Measurements from ENCODE around the gene GNAT1. TPM values are rescaled to one million over a fixed set of nuclear protein-coding genes. Genes with fewer than 3 reads are reported as not detected.

GNAT1 gene
- total and polyA plus RNA-seq, 8 donors, result not detected

DNA sequence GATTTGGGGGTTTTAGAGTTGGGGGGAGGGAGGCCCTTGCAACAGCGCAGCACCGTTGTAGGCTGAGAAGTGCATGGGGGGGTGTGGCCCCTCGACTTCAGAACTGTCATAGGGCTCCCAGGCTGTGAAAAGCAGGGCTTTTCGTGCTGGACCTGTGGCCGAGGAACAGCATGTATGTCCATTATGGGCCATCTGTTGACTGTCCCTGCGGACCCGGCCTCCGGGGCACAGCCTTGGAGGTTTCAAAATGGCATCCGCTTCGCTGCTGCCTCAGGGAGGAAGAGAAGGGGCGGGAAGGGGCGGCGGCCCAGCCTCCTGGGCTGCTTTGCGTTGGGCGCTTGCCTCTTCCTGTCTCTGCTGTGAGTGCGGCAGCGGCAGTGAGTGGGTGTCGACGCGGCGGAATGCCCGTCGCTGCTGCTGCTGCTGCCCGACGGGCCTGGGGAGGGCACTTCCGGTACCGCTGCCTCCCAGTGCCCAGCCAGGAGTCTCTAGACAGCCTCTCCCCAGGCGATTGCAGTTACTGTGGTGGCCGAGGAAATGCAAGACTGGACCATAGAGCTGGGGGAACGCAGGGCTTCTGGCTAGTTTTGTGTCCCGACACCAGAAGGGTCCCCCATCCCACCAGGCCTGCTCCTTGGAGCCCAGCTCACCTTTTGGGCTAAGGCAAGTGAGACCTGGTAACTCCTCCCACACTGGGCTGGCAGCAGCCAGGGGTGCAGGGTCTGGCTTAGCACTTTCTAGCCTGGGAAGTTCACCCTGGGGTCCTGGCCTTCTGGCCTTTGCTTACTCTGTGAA, 46.5 kb downstream of the GNAT1 start:
- Histone ChIP-seq H3K27ac (peak overlapping the region; percentile 14 to 84 (median 80)), H3K36me3 (no peaks in the 10 kb centered on the region), H3K4me3 (peak overlapping the region; percentile 51 to 78 (median 74)), H3K27me3 (no peaks in the 10 kb centered on the region), H3K9me3 (no peaks in the 10 kb centered on the region), H3K4me1 (peaks cover 3 to 20% (median 12%) of the 10 kb centered on the region in 3 donors)
- ATAC-seq, result peak in 3 of 4 donors; percentile 15 to 47 (median 24)
- 26 to 28% methylated on average over 31 of the region's 31 CpGs for WGBS, 2 donors
- intact Hi-C loops (cut with DNase I), result no loop called here
- FAIRE-seq, result no peak
- TF ChIP-seq, protein P1, sequence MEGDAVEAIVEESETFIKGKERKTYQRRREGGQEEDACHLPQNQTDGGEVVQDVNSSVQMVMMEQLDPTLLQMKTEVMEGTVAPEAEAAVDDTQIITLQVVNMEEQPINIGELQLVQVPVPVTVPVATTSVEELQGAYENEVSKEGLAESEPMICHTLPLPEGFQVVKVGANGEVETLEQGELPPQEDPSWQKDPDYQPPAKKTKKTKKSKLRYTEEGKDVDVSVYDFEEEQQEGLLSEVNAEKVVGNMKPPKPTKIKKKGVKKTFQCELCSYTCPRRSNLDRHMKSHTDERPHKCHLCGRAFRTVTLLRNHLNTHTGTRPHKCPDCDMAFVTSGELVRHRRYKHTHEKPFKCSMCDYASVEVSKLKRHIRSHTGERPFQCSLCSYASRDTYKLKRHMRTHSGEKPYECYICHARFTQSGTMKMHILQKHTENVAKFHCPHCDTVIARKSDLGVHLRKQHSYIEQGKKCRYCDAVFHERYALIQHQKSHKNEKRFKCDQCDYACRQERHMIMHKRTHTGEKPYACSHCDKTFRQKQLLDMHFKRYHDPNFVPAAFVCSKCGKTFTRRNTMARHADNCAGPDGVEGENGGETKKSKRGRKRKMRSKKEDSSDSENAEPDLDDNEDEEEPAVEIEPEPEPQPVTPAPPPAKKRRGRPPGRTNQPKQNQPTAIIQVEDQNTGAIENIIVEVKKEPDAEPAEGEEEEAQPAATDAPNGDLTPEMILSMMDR (IDR thresholded peaks at IDR 0.05), result no peak
- DNase-seq, result peak; percentile 53 to 87 (median 72)

DNA sequence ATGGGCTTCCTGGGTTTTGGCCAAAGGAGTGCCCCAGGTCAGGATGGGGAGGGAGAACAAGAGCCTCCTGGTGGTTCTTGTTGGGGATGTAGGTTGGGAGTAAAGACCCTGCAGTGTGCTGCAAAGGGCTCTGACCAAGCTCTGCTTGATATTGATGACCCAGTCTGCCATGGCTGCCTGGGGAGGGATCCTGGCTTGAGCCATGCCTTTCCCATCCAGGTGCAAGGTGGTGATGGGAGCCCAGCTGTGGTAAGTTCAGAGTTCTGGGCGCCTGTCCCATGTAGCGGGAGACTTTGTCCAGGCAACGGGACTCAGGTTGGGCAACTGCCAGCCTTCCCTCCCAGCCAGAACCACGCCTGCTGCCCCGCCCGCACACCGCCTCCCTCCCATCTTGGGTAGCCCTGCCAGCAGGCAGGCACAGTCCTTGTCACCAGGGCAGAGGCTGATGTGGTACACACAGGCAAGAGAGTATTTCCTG, 47.2 kb downstream of the GNAT1 start:
- ATAC-seq (peak; percentile 56 to 69 (median 62)), FAIRE-seq (no peak), DNase-seq (peak; percentile 90 to 99 (median 96))
- TF ChIP-seq, protein P1 (IDR thresholded peaks at IDR 0.05), result no peak
- H3K27ac ChIP-seq, result peak overlapping the region; percentile 14 to 84 (median 80)
- no peaks in the 10 kb centered on the region for H3K36me3 ChIP-seq
- peaks cover 3 to 20% (median 12%) of the 10 kb centered on the region in 3 donors for H3K4me1 ChIP-seq
- intact Hi-C loops (cut with DNase I), result no loop called here
- H3K27me3 ChIP-seq, result no peaks in the 10 kb centered on the region
- 5% methylated on average over 7 of the region's 7 CpGs for WGBS, 2 donors
- H3K4me3 ChIP-seq, result peak overlapping the region in 3 of 4 donors; percentile 51 to 78 (median 71)
- no peaks in the 10 kb centered on the region for H3K9me3 ChIP-seq

GRCh38 chr3:50239649-50240048, 48.2 kb downstream of the GNAT1 start:
- ATAC-seq (no peak), DNase-seq (no peak), FAIRE-seq (no peak)
- intact Hi-C loops (cut with DNase I), result no loop called here
- 65 to 70% methylated on average over 4 of the region's 4 CpGs for WGBS, 2 donors
- TF ChIP-seq, protein P1 (IDR thresholded peaks at IDR 0.05), result no peak
- H3K4me3 ChIP-seq, result no peak overlapping the region
- H3K4me1 ChIP-seq, result peaks cover 3 to 24% (median 12%) of the 10 kb centered on the region in 3 donors
- H3K27me3 ChIP-seq, result no peaks in the 10 kb centered on the region
- no peak overlapping the region for H3K27ac ChIP-seq
- H3K9me3 ChIP-seq, result no peaks in the 10 kb centered on the region
- no peaks in the 10 kb centered on the region for H3K36me3 ChIP-seq

GRCh38 chr3:50241163-50241562, 49.8 kb downstream of the GNAT1 start:
- H3K4me1 ChIP-seq, result peaks cover 8 to 35% (median 12%) of the 10 kb centered on the region in 3 donors
- H3K27ac ChIP-seq, result peak overlapping the region in 2 of 4 donors; percentile 18 to 81
- H3K27me3 ChIP-seq, result no peaks in the 10 kb centered on the region
- no peak for ATAC-seq
- H3K4me3 ChIP-seq, result no peak overlapping the region
- no peak for FAIRE-seq
- WGBS, 2 donors, result 73 to 85% methylated on average over 4 of the region's 4 CpGs
- intact Hi-C loops (cut with DNase I), result no loop called here
- H3K36me3 ChIP-seq, result no peaks in the 10 kb centered on the region
- H3K9me3 ChIP-seq, result no peaks in the 10 kb centered on the region
- TF ChIP-seq, protein P1 (IDR thresholded peaks at IDR 0.05), result no peak
- DNase-seq, result peak in 1 of 6 donors; percentile 60

Data from pancreas (tissue), 10 donors.